SK-N-SH (cell line): Measurements from ENCODE around the gene PPP2R5D. TPM values are rescaled to one million over a fixed set of nuclear protein-coding genes. Genes with fewer than 3 reads are reported as not detected.

Source experiments
- CTCF ChIA-PET: fragments of 300-600, 350-600 bp; formaldehyde crosslinking; extraction: SDS; loops from one replicate; lab custom pipeline; 2021; lab: Yijun Ruan, JAX
- POLR2A ChIA-PET: fragments of 350-600 bp; sonication (Branson Sonifier 250); formaldehyde crosslinking; extraction: SDS; loops from one replicate; lab custom pipeline; 2020; ENCODE audit warnings: antibody characterized with exemption, inconsistent platforms; lab: Yijun Ruan, JAX
- DNase-seq: peaks from one replicate; pipeline ENCODE4 v3.0.0; 2012
- H2AFZ ChIP-seq: fragments of 200-600 bp; sonication (generic); 2 replicates; pipeline ENCODE4 v1.8.1; 2016; ENCODE audit warnings: antibody characterized with exemption, mild to moderate bottlenecking, low read depth
- H3F3A ChIP-seq: fragments of 200-600 bp; sonication (generic); replicated peaks from 2 replicates; pipeline ENCODE3; 2016; ENCODE audit warnings: antibody characterized with exemption, mild to moderate bottlenecking; ENCODE audit not compliant: insufficient read depth
- H3K27ac ChIP-seq, 2 experiments: fragments of 200-500 bp in 1 of 2; fragments of 200-600 bp in 1 of 2; sonication (Bioruptor generic) in 1 of 2; sonication (generic), shearing (Covaris generic) in 1 of 2; 2 replicates each; pipeline versions ENCODE4 v1.5.1 to v1.6.1; 2014 to 2016; ENCODE audit warnings: low read depth in 2 of 2, inconsistent platforms in 1 of 2, low read length in 1 of 2, mild to moderate bottlenecking in 1 of 2, mixed read lengths in 1 of 2
- H3K27me3 ChIP-seq: fragments of 200-600 bp; sonication (generic), shearing (Covaris generic); 2 replicates; pipeline ENCODE4 v1.6.1; 2016; ENCODE audit warnings: mixed run types; ENCODE audit not compliant: insufficient read depth
- H3K36me3 ChIP-seq, 2 experiments: fragments of 200-500 bp in 1 of 2; fragments of 200-600 bp in 1 of 2; sonication (Bioruptor generic) in 1 of 2; sonication (generic) in 1 of 2; replicated peaks in 1 of 2; 2 replicates each; pipeline versions ENCODE3 to v1.5.1; 2014 to 2016; ENCODE audit warnings: low read length in 1 of 2, mild to moderate bottlenecking in 1 of 2; ENCODE audit not compliant: insufficient read depth in 2 of 2, control insufficient read depth in 1 of 2
- H3K4me1 ChIP-seq, 2 experiments: fragments of 200-500 bp in 1 of 2; fragments of 200-600 bp in 1 of 2; sonication (Bioruptor generic) in 1 of 2; sonication (generic), shearing (Covaris generic) in 1 of 2; 2 replicates each; pipeline versions ENCODE4 v1.5.1 to v1.6.1; 2014 to 2016; ENCODE audit warnings: low read depth in 1 of 2, low read length in 1 of 2, mixed run types in 1 of 2; ENCODE audit not compliant: insufficient read depth in 2 of 2, control insufficient read depth in 1 of 2
- H3K4me2 ChIP-seq: fragments of 200-600 bp; sonication (generic), shearing (Covaris generic); 2 replicates; pipeline ENCODE4 v1.6.1; 2017; ENCODE audit warnings: mixed run types
- H3K4me3 ChIP-seq, 2 experiments: fragments of 200-500 bp in 1 of 2; fragments of 200-600 bp in 1 of 2; sonication (Bioruptor generic) in 1 of 2; sonication (generic), shearing (Covaris generic) in 1 of 2; 2 replicates each; pipeline versions ENCODE4 v1.5.1 to v1.8.1; 2014 to 2016; ENCODE audit warnings: low read depth in 2 of 2, inconsistent platforms in 1 of 2, low read length in 1 of 2, mild to moderate bottlenecking in 1 of 2, mixed read lengths in 1 of 2, moderate library complexity in 1 of 2
- H3K79me2 ChIP-seq: fragments of 200-600 bp; sonication (generic); 2 replicates; pipeline ENCODE4 v1.8.1; 2017; ENCODE audit warnings: mild to moderate bottlenecking; ENCODE audit not compliant: insufficient read depth
- H3K9ac ChIP-seq: fragments of 200-600 bp; sonication (generic); 2 replicates; pipeline ENCODE4 v1.6.1; 2017; ENCODE audit warnings: mixed run types
- H3K9me2 ChIP-seq: fragments of 200-600 bp; sonication (generic); 2 replicates; pipeline ENCODE4 v1.6.1; 2017; ENCODE audit warnings: mixed run types
- H3K9me3 ChIP-seq: fragments of 200-600 bp; sonication (generic); 2 replicates; pipeline ENCODE4 v1.6.1; 2017; ENCODE audit warnings: mixed run types, mild to moderate bottlenecking, moderate library complexity
- H4K20me1 ChIP-seq: fragments of 200-600 bp; sonication (generic); 2 replicates; pipeline ENCODE4 v1.6.1; 2017; ENCODE audit warnings: mild to moderate bottlenecking, mixed run types; ENCODE audit not compliant: insufficient read depth
- CHD2 ChIP-seq: fragments of 150-350 bp; IDR thresholded peaks from 2 replicates; pipeline ENCODE4 v1.6.1; 2018; ENCODE audit warnings: low read length; ENCODE audit not compliant: partially characterized antibody
- EZH2phosphoT487 ChIP-seq: fragments of 200-600 bp; sonication (generic); IDR thresholded peaks from 2 replicates; pipeline ENCODE4 v1.6.1; 2017; ENCODE audit warnings: low read depth, mixed run types, mild to moderate bottlenecking, antibody characterized with exemption, moderate library complexity, borderline replicate concordance
- FOSL2 ChIP-seq: IDR thresholded peaks from 2 replicates; pipeline ENCODE4 v1.4.0; 2012; ENCODE audit warnings: low read depth, mild to moderate bottlenecking, moderate library complexity, borderline replicate concordance
- FOXJ3 ChIP-seq: sonication (generic); formaldehyde crosslinking; IDR thresholded peaks from 2 replicates; pipeline ENCODE4 v1.5.1; 2020; ENCODE audit warnings: mild to moderate bottlenecking, missing genetic modification reagents
- FOXM1 ChIP-seq: IDR thresholded peaks from 2 replicates; pipeline ENCODE4 v1.4.0; 2012; ENCODE audit warnings: low read depth, mild to moderate bottlenecking
- GABPA ChIP-seq: IDR thresholded peaks from 2 replicates; pipeline ENCODE4 v1.4.0; 2012; ENCODE audit warnings: low read depth, mild to moderate bottlenecking
- IRF3 ChIP-seq: fragments of 150-350 bp; IDR thresholded peaks from 2 replicates; pipeline ENCODE4 v1.6.1; 2016; ENCODE audit warnings: mild to moderate bottlenecking, low read depth, low read length
- JUND ChIP-seq: IDR thresholded peaks from 2 replicates; pipeline ENCODE4 v1.4.0; 2012
- MAX ChIP-seq: IDR thresholded peaks from 2 replicates; pipeline ENCODE4 v1.4.0; 2012; ENCODE audit warnings: low read depth
- MEF2A ChIP-seq: IDR thresholded peaks from 2 replicates; pipeline ENCODE4 v1.4.0; 2012; ENCODE audit warnings: low read depth, borderline replicate concordance
- NRF1 ChIP-seq: IDR thresholded peaks from 2 replicates; pipeline ENCODE4 v1.6.1; 2012; ENCODE audit warnings: low read depth, mild to moderate bottlenecking, low read length
- RAD21 ChIP-seq: IDR thresholded peaks from 2 replicates; pipeline ENCODE4 v1.6.1; 2012; ENCODE audit warnings: mild to moderate bottlenecking, low read length
- RCOR1 ChIP-seq: fragments of 150-350 bp; IDR thresholded peaks from 2 replicates; pipeline ENCODE4 v1.6.1; 2017; ENCODE audit warnings: antibody characterized with exemption, low read length
- REST ChIP-seq: IDR thresholded peaks from 2 replicates; pipeline ENCODE4 v1.6.1; 2012; ENCODE audit warnings: mild to moderate bottlenecking, low read depth, low read length, moderate library complexity
- SMC3 ChIP-seq: IDR thresholded peaks from 2 replicates; pipeline ENCODE4 v1.6.1; 2012; ENCODE audit warnings: low read depth, low read length, improper control_type of control experiment
- TEAD4 ChIP-seq: IDR thresholded peaks from 2 replicates; pipeline ENCODE4 v1.4.0; 2012; ENCODE audit warnings: mild to moderate bottlenecking, borderline replicate concordance; ENCODE audit not compliant: insufficient read depth
- WGBS: methylation state at CpG from one replicate; pipeline ENCODE4 v1.1.6; 2017; ENCODE audit warnings: low lambda C conversion rate; 5-methylcytosine and 5-hydroxymethylcytosine counted together
- polyA plus RNA-seq, 3 experiments: library from polyadenylated mRNA; depleted of rRNA; stranded (reverse); fragments of >200 nt; gene quantifications; 2 replicates each; pipeline ENCODE4 v1.2.3, GENCODE V29; 2012
- TF ChIP-seq, protein P1 (sequence below): IDR thresholded peaks from 2 replicates; pipeline ENCODE4 v1.4.0; 2012; ENCODE audit warnings: low read depth, borderline replicate concordance

Gene PPP2R5D
- polyA plus RNA-seq, 1 of the 3 experiments (the other 2 are of a cell fraction): 37.6 TPM

DNA sequence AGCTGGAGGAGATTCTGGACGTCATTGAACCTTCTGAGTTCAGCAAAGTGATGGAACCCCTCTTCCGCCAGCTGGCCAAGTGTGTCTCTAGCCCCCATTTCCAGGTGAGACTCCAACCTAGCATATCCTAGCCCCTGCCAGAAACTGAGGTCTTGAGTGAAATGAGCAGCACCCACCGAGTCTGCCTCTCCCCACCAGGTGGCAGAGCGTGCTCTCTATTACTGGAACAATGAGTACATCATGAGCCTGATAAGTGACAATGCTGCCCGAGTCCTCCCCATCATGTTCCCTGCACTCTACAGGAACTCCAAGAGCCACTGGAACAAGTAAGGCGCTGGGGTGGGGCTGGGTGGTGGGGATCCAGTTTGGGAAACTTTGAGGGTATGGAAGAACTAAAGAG, 24.8 kb downstream of the PPP2R5D start (continued):
- TF ChIP-seq, protein P1, sequence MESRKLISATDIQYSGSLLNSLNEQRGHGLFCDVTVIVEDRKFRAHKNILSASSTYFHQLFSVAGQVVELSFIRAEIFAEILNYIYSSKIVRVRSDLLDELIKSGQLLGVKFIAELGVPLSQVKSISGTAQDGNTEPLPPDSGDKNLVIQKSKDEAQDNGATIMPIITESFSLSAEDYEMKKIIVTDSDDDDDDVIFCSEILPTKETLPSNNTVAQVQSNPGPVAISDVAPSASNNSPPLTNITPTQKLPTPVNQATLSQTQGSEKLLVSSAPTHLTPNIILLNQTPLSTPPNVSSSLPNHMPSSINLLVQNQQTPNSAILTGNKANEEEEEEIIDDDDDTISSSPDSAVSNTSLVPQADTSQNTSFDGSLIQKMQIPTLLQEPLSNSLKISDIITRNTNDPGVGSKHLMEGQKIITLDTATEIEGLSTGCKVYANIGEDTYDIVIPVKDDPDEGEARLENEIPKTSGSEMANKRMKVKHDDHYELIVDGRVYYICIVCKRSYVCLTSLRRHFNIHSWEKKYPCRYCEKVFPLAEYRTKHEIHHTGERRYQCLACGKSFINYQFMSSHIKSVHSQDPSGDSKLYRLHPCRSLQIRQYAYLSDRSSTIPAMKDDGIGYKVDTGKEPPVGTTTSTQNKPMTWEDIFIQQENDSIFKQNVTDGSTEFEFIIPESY: no peak
- peak; percentile 60; the same call in 1 of the 2 replicates for TF ChIP-seq SMC3
- TF ChIP-seq EZH2phosphoT487: no peak
- no peak for TF ChIP-seq FOSL2
- no peak for TF ChIP-seq MEF2A
- no peak for TF ChIP-seq REST
- TF ChIP-seq, all 33 proteins: peak for 3

DNA sequence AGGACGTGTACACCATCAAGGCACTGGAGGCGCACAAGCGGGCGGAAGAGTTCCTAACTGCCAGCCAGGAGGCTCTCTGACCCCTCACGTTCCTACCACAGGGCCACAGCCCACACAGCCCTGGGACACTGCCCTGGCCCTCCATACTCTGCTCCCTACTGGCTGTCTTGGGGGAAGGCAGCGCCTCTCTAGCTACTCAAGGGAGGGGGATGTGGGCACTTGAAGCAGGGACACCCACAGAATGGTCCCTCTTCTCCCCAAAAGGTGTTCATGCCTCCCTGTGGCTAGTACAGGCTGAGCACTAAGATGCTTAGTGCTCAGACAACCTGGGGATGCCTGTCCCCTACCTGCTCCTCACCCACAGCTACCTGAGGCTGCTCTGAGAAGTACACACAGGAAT, 26.8 kb downstream of the PPP2R5D start:
- H3K9me2 ChIP-seq: no peaks in the 10 kb centered on the region
- peaks cover 49% of the 10 kb centered on the region for H3K79me2 ChIP-seq
- 93% methylated on average over 4 of the region's 6 CpGs for WGBS
- peaks cover 0 to 22% of the 10 kb centered on the region in 2 experiments; a peak in 3 of 4 replicates for H3K4me1 ChIP-seq
- no peaks in the 10 kb centered on the region for H3K27me3 ChIP-seq
- CTCF ChIA-PET: interaction anchor here (2.0 to 3.3 kb wide), 3 partner anchors 110 to 132 kb away, joined by 5 to 26 read pairs (median 9); no protein-coding TSS in a partner anchor
- H2AFZ ChIP-seq: no peak overlapping the region
- TF ChIP-seq CHD2 (no peak), REST (no peak), NRF1 (no peak), GABPA (no peak), FOXM1 (no peak), FOXJ3 (CRISPR knock-in tag) (no peak), MAX (no peak), SMC3 (no peak), IRF3 (no peak), TEAD4 (no peak), RCOR1 (no peak), JUND (no peak), RAD21 (no peak)
- TF ChIP-seq, protein P1: no peak
- POLR2A ChIA-PET: interaction anchor here (0.5 to 2.4 kb wide), 2 partner anchors 14 to 32 kb away, joined by 3 to 6 read pairs; partner anchors contain the start of gene PEX6
- H3K27ac ChIP-seq: no peak overlapping the region
- peaks cover 13% of the 10 kb centered on the region for H3F3A ChIP-seq
- H3K4me3 ChIP-seq: no peak overlapping the region
- no peak overlapping the region for H3K9ac ChIP-seq
- H4K20me1 ChIP-seq: peaks cover 4% of the 10 kb centered on the region; the same call in 1 of the 2 replicates
- H3K4me2 ChIP-seq: no peak overlapping the region
- H3K36me3 ChIP-seq: peaks cover 22 to 49% of the 10 kb centered on the region in 2 experiments
- no peak for DNase-seq
- no peaks in the 10 kb centered on the region for H3K9me3 ChIP-seq
